Fibroblast of skin of right biceps (primary cell): ENCODE data around the gene MB.
"Not testable (repeated sequence)": the region's sequence is repeated elsewhere in the genome, so short reads cannot be mapped to it uniquely, and the experiment has no call there.

Experiments used
- DNase-seq: peaks from one replicate; pipeline ENCODE4 v3.0.0-alpha.2; 2013

MB gene

GRCh38 chr22:35617137-35617755 is at the start of gene MB:
Gene MB (minus strand): TSS chr22:35617329. CDS start chr22:35617257, 72 bp downstream.
- DNase-seq, result no peak

- DNase-seq, result not testable (repeated sequence)
These were observed 49.6 kb upstream of the MB start for GRCh38 chr22:35666699-35667098.

- DNase-seq, result no peak
These were observed 47.9 kb upstream of the MB start for GRCh38 chr22:35664955-35665587.

GRCh38 chr22:35663371-35663770 is 46.2 kb upstream of the MB start:
- no peak for DNase-seq

GRCh38 chr22:35662914-35663313 is 45.8 kb upstream of the MB start:
- DNase-seq, result no peak

GRCh38 chr22:35661464-35661863 is 44.3 kb upstream of the MB start:
- DNase-seq, result no peak

- peak; percentile 42 for DNase-seq
These were observed 43.4 kb upstream of the MB start for GRCh38 chr22:35660291-35661127.

- DNase-seq, result no peak
These were observed 40.6 kb upstream of the MB start for GRCh38 chr22:35657571-35658312.

- peak; percentile 34 for DNase-seq
These were observed 39.2 kb upstream of the MB start for GRCh38 chr22:35656284-35656752.

- DNase-seq, result no peak
These were observed 36.7 kb upstream of the MB start for GRCh38 chr22:35653824-35654223.

- DNase-seq, result no peak
These were observed 34.0 kb upstream of the MB start for GRCh38 chr22:35651085-35651484.

- DNase-seq, result no peak
These were observed 32.6 kb upstream of the MB start for GRCh38 chr22:35649636-35650250.

GRCh38 chr22:35649026-35649553 is 32.0 kb upstream of the MB start:
- no peak for DNase-seq

- peak; percentile 70 for DNase-seq
These were observed 31.2 kb upstream of the MB start, which contains the start of gene APOL6 for GRCh38 chr22:35648066-35649025. Gene APOL6 (plus strand): TSS chr22:35648446. CDS start chr22:35656426, 7,980 bp downstream.

- no peak for DNase-seq
These were observed 28.5 kb upstream of the MB start for GRCh38 chr22:35645646-35646045.

GRCh38 chr22:35643991-35644390 is 26.9 kb upstream of the MB start:
- DNase-seq, result no peak

GRCh38 chr22:35642305-35642741 is 25.2 kb upstream of the MB start:
- no peak for DNase-seq

GRCh38 chr22:35641494-35642120 is 24.5 kb upstream of the MB start:
- no peak for DNase-seq

- peak; percentile 88 for DNase-seq
These were observed 21.3 kb upstream of the MB start for GRCh38 chr22:35638410-35638809.

GRCh38 chr22:35638001-35638400 is 20.9 kb upstream of the MB start:
- DNase-seq, result peak; percentile 52
